Activated effector memory CD4-positive, alpha-beta T cell treated with anti-CD3 and anti-CD28 coated beads, Interleukin-2, amount 50 U/mL, for 16 hours (primary cell): ENCODE results near the gene RRAD.
"Not testable (repeated sequence)": the region's sequence is repeated elsewhere in the genome, so short reads cannot be mapped to it uniquely, and the experiment has no call there.

Experiments used
- DNase-seq: peaks from one replicate; pipeline ENCODE4 v3.0.0-alpha.2; 2020

RRAD gene

DNA sequence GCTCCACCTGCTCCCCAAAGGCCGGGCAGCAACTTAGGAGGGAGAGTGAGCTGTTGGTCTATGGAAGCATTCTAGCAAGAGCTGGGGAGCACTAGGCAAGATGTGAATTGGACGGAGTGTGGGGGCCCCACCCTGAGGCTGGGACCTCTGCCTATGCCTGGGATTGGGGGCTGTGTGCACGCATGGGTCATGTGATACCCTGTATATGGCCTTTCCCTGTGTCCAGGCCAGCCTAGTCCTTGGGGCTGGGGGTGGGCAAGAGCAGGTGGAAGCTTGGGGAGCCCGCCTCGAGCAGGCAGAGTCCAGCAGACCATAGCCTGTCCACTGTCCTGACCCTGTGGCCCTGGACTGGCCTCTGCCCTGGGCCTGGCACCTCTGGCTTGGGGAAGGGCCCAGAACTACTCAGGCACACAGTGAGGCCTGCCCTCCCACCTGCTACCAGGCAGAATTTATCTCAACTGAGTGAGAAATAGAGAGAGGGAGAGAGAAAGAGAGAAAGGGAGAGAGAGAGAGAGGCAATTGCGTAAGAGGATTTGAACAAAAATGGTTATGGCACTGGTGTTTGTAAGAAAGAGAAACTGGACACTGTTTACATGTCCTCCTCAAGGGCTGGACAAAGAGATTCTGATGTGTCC, 25.9 kb downstream of the RRAD start:
- DNase-seq: no peak

DNA sequence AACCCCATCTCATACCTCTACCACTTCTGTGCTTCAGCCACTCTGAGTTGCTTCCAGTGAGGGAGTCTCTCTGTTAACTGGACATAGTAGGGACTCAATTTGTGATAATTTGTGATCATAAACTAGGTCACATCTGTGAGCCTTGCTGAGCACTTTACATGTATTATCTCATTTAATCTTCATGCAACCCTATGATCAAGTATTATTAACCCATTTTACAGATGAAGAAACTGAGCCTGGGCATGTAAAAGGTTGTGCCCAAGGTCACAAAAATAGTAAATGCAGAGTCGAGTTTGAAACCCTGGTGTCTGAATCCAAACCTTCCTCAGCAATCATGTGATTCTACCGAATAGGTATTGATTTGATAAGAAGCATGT, 26.4 kb downstream of the RRAD start:
- no peak for DNase-seq

DNA sequence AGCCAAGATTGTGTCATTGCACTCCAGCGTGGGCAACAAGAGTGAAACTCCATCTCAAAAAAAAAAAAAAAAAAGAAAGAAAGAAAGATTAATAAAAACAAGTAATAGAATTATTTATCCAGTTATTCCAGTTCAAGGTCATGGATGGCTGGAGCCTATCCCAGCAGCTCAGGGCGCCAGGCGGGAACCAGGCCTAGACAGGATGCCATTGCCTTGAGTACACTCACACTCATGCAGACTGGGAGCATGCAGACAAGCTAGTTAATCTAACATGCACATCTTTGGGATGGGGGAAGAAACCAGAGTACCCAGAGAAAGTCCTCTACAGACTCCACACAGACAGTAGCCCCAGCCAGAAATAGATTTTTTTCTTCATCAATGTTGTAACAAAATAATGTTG, 27.1 kb downstream of the RRAD start:
- DNase-seq: no peak

DNA sequence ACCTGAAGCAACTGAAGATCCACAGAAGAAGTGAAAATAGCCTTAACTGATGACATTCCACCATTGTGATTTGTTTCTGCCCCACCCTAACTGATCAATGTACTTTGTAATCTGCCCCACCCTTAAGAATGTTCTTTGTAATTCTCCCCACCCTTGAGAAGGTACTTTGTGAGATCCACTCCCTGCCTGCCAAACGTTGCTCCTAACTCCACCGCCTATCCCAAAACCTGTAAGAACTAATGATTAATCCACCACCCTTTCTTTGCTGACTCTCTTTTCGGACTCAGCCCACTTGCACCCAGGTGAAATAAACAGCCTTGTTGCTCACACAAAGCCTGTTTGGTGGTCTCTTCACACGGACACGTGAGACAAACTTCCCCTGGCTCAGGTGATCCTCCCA, 28.7 kb downstream of the RRAD start:
- not testable (repeated sequence) for DNase-seq

DNA sequence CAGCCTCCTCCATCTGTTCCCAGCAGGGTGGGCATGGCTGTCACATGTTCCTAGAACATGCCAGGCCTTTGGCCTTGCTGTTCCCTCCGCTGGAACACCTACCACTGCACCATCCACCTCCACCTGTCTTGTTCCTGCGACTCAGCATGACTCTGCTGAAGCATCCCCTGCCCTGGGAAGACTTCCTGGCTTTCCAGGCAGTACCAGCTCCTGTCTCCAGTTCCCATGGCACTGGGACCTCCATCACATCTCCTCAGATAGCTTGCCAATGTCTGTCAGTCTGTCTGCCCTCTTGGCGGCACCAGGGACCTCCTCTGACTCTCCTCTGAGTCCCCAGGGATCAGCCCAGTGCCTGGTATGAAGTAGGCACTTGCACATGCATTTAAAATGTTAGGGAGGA, 29.3 kb downstream of the RRAD start:
- no peak for DNase-seq

DNA sequence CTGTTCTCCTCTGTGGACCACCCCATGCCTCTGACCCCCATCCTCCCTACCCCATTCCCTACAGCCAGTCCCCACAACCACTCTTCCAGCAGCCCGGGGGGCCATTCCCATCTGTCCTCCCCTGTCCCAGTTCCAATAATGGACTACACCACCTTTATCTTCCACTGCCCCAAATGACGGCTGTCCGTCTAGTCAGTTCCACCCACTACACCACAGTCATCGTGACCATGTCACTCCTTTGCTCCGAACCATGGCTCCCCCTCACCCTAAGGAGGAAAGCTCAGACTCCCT, 29.7 kb downstream of the RRAD start:
- no peak for DNase-seq

DNA sequence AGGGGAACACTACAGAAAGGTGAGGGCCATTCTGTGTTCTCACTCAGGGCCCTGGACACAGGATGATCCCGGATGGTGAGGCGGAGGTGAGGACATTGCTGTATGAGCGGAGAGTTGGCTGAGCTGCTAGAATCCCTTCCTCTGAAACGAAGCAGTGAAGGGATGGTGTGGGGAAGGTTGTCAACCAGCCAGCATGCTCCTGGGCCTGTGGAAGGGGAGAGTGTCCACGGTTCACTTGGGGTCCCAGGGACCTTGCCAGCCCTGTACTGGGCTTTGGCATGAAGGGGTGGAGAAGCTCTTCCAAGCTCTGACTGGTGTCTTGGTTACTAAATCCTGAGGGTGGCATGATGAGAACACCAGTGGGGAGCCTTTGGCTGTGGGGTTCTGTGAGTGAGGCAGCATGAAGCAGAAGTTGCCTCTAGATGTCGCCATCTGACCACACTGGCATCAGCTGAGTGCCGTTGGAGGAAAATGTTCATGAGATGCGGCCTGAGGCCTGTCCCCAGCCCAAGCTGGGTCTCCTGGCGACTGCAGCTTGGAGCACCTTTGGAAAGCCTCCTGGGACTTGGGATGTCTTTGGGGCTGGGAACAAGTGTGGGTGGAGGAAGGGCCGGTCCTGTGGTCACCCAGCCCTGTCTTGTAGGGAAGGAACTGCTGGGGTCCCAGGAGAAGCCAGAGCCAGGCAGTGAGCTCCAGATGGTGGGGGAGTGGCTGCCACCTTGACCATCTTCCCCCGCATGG, 30.2 kb downstream of the RRAD start:
- peak; percentile 82 for DNase-seq

DNA sequence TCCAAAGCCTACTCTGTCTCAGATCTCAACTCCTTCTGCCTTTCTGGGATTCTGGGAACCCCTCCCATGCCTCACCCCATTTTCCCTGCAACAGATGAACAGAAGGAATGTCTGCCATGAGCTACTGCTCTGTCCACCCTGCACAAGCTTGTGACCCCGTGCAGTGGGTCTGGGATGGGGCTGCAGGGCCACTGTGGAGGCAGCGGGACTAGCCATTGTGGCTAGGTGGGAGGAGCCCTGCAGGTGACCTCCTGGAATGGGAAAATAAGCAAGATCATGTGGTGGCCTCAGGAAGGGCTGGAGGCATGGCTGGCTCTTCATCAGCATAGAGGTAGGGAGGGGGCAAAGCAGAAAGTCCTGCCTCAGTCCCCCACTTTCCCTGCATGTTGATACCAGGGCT, 31.3 kb downstream of the RRAD start:
- DNase-seq: no peak

DNA sequence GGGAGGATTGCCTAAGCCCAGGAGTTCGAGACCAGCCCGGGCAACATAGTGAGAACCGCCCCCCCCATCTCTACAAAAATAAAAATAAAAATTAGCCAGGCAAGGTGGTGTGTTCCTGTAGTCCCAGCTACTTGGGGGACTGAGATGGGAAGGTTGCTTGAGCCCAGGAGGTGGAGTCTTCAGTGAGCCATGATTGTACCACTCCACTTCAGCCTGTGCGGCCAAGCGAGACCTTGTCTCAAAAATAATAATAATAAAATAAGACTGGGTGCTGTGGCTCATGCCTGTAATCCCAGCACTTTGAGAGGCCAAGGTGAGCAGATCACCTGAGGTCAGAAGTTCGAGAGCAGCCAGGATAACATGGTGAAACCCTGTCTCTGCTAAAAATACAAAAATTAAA, 33.5 kb downstream of the RRAD start:
- no peak for DNase-seq

DNA sequence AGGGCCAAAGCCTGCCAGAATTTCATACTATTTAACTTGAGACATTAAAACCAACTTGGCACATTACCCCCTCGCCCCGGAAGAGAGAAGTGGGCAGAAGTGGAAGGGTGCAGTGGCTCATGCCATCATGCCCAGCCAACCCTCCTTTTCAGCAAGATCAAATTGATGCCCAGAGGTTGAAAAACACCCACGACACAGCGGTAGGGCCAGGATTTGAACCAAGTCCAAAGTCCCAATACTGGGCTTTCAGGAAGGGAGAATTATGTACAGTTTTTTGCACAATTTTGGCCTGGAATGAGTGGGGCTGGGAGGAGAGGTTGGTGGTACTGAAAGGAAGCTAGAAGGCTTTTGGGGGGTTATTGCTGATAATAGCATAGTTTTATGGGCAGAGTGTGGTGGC, 34.0 kb downstream of the RRAD start:
- no peak for DNase-seq

DNA sequence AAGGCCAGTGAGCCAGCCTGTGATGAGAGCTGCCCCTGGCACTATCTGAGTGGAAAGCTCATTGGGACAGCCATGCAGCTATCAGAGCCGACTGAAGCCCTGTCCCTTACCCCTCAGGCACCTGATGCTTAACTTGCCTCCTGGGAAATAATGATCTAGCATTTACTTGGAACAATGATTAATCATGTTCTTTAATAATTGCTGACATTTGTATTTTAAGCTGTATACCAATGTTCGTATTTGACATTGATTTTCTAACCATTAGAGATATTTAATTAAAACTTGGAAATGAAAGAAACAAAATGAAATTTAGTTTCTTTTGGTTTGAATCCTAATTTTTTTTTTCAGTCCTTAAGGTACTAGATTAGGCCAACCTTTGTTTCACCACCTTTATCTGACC, 34.5 kb downstream of the RRAD start:
- no peak for DNase-seq

DNA sequence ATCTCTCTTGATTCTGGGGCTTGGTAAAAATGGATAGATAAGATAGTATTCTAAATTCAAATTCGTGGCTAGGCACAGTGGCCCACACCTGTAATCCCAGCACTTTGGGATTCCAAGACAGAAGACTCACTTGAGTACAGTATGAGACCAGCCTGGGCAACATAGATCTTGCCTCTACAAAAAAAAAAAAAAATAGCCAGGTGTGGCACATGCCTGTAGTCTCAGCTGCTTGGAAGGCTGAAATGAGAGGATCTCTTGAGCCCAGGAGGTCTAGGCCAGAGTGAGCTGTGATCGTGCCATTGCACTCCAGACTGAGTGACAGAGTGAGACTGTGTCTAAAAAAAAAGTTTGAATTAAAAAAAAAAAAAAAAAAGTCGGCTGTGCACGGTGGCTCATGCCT, 35.7 kb downstream of the RRAD start:
- no peak for DNase-seq

DNA sequence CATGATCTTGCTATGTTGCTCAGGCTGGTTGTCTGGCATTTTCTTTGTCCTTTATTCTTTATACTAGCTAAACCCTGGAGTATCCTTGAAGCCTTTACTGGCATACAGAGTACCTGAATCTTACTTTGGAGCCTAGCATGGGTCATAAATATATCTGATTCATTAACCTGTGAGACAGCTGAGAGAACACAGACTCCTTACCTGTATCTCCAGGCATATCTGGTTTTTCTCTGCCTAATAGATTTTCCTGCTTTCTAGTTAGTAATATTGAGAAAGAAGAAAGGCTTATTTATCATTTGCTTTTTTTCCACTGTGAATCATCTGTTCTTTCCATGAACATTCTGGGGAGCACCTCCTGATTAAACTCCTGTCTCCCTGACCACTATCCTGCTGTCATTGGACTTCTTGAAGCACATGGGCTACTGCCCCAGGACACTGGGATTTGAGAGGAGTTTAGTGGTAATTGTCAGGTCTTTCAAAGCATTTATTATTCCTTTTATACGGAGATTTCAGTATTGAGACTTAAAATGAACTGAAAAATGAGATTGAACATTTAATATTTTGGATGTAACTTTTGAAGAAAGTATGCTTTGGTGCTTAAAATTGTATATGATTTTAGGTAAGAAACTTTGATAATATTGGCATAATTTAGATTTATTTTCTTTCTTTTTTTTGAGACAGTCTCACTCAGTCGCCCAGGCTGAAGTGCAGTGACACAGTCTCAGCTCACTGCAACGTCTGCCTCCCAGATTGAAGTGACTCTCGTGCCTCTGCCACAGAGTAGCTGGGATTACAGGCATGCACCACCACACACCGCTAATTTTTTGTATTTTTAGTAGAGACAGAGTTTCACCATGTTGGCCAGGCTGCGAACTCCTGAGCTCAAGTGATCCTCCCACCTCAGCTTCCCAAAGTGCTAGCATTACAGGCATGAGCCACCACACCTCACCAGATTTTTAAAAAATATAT, 36.4 kb downstream of the RRAD start:
- DNase-seq: no peak

DNA sequence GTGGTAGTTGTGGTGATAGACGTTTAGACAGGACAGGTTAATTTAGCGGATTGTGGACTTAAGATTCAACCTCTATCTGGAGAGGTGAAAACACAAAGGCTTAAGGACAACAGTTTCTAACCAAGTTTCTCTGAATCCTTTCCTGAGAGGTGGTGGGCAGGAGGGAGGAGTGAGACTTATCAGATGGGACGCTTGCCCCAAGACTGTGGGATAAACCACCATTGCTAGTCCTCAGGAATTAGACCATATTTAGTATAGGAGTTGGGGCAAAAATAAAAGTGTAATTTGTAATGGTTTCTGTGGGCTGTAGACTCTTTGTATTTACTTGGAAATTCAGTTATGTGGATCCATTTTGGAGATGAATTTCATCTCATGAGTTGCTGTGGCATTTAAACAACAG, 38.4 kb downstream of the RRAD start:
- no peak for DNase-seq

DNA sequence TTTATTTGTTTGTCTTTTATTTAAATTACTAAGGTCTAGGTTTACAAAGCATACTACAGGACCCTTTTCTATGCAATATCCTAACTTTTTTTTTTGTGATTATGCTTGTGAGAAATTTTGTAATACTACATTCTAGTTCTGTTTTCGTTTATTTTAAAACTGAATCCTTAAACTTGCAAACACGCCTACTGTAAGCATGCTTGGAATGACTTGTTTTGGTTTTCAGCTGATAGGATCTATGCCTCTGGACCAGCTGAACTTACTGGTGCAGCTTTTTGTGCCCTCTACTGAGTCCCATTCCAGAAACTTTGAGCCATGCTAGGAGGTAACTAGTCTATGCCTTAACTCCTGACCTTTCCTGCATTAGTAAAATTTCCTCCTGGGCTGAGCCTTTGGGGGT, 39.0 kb downstream of the RRAD start:
- no peak for DNase-seq

DNA sequence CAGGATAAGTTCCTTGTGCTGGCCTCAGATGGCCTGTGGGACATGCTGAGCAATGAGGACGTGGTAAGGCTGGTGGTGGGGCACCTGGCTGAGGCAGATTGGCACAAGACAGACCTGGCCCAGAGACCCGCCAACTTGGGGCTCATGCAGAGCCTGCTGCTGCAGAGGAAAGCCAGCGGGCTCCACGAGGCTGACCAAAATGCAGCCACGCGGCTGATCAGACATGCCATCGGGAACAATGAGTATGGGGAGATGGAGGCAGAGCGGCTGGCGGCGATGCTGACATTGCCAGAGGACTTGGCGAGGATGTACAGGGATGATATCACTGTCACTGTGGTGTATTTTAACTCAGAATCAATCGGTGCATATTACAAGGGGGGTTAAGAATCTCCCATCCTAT, 39.8 kb downstream of the RRAD start:
- DNase-seq: no peak

DNA sequence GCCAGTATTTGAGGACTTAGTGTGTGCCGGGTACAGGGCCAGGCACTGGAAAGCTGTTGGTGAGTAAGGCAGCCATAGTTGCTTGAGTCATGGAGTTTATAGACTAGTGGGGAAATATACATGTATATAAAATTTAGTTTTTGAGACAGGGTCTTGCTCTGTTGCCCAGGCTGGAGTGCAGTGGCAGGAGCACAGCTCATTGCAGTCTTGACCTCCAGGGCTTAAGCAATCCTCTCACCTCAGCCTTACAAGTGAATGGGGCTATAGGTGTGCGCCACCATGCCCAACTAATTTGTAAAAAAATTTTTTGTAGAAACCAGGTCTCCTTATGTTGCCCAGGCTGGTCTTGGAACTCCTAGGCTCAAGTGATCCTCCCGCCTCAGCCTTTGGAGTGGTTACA, 42.6 kb downstream of the RRAD start:
- no peak for DNase-seq

DNA sequence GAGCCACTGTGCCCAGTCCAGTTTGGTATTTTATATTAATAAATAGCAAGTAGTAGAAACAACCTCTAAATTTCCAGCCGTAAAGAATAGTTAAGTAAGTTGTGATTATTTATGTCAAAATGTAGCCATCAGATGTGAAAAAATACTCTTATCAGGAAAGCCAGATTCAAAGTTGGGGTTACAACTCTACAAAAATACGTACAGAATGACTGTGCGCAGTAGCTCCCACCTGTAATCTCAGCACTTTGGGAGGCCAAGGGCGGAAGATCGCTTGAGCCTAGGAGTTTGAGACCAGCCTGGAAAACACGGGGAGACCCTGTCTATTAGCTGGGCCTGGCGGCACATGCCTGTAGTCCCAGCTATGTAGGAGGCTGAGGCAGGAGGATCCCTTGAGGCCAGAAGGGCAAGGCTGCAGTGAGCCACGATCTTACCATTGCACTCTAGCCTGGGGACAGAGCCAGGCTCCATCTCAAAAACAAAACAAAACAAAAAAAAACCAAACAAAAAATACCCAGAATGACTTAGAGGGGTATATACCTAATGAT, 43.3 kb downstream of the RRAD start:
- no peak for DNase-seq

DNA sequence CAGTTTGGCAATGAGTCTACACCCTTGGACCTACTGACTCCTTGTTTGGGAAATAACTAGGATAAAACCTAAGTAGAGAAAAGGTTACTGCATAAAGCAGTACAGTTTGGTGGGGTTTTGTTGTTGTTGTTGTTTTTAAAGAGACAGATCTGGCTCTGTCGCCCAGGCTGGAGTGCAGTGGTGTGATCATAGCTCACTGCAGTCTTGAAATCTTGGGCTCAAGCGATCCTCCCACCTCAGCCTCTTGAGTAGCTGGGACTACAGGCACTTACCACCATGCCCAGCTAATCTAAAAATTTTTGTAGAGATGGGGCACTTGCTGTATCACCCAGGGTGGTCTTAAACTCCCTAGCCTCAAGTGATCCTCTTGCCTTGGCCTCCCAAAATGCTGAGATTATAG, 43.8 kb downstream of the RRAD start:
- DNase-seq: no peak

DNA sequence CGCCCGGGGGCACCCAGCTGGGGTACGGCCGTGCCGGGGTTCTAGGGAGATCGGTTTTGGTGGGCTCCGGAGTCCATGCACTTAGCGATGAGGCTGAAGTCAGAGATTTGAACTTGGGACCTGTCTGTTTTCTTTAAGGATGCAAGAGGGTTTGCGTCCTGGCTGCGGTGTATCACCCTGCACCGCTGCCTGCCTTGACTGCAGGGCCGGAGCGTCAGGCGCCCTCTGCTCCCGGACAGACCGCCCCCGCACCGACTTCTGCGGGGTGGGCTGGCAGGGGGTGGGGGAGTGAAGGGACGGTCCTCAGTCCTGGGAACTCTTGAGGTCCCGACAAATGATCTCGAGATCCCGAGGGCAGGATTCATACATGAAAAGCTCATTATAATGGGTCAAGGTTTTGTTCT, 44.3 kb downstream of the RRAD start:
- DNase-seq: no peak

DNA sequence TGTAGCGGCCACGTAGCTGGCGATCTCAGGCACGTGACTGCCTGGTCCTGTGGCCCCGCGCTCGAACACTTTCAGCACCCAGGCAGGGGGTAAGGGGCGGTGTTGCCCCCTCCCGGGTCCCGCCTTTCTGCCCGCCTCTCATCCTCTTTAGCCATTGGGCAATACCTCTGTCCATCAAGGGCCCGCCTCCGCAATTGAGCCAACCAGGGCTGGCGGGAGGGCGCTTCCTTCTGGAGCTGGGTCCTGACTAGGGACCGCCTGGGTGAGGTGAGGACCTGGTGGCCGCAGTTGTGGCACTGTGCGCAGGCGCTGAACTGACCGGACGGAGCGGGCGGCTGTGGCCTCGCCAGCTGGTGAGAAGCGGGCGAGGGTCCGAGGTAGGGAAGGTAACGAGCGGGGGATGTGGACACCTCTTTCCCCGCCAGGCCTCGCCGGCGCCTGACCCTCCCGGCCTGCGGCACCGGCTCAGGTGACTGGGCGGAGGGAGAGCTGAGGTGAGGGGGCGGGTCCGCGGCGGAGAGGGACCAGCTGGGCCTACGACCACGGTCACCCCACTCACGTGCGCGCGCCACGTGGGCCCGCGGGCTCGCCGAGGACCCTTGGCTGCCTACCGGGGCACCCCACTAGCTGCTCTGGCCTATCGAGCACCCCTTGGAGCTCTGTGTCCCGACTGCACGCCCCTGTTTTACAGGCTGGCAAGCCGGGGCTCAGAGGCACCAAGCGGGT, 44.9 kb downstream of the RRAD start, which contains the start of gene PDP2:
PDP2 (plus strand) TSS at position 228 of the 726 bp plus-strand sequence. CDS start 3,770 bp downstream, outside the sequence.
- peak; percentile 96 for DNase-seq

DNA sequence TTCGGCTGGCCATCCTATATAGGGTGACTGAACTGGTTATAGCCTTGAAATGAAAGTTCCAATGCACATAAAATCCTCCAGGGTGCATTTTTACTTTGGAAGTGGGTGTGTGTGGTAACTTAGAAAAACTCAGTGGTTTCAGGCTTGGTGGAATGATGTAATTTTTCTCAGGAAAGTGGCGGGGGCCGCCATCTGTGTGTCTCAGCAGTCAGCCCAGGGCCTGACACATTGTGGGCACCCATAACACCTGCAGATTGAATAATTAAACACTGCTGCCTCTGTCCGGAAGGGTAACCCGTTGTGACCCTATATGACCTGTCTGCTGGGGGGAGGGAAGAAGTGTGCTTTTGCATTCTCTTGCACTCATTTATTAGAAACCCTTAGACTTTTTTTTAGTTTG, 47.3 kb downstream of the RRAD start:
- peak; percentile 84 for DNase-seq
